ENCODE measurements around the gene CDHR5. TPM values are rescaled to one million over a fixed set of nuclear protein-coding genes. Genes with fewer than 3 reads are reported as not detected.
"Not testable (repeated sequence)": the region's sequence is repeated elsewhere in the genome, so short reads cannot be mapped to it uniquely, and the experiment has no call there.

Gene CDHR5
- total RNA-seq, 8 experiments from 2014 or later, result 0.31 to 1.3 (median 0.51) TPM

GRCh38 chr11:655036-655726 lies 30.4 kb upstream of the CDHR5 start:
- no peak for ATAC-seq (replicated peaks in 6 of 8)
- H3K4me1 ChIP-seq (replicated peaks in 1 of 2), result no peaks in the 10 kb centered on the region
- in situ Hi-C loops (cut with MboI; ENCODE audit: low pct_unique_long_range_greater_than_20kb in 2 of 9, low sequenced_read_pairs in 9 of 9, unreplicated experiment in 9 of 9), result no loop called here
- no peak overlapping the region for H3K27ac ChIP-seq
- WGBS, 10 experiments, result 80 to 100% (median 96%) methylated on average over 1 to 16 of the region's 30 CpGs; no CpG with 5 or more reads in 4 of the 10 experiments
- no peak overlapping the region for H3K4me3 ChIP-seq

- ATAC-seq (replicated peaks in 6 of 8); H3K27ac ChIP-seq; in situ Hi-C loops (cut with MboI; ENCODE audit: low pct_unique_long_range_greater_than_20kb in 2 of 9, low sequenced_read_pairs in 9 of 9, unreplicated experiment in 9 of 9); H3K4me3 ChIP-seq; H3K4me1 ChIP-seq (replicated peaks in 1 of 2): not testable (repeated sequence)
- WGBS, 10 experiments, result 80 to 100% (median 95%) methylated on average over 1 to 7 of the region's 12 CpGs; no CpG with 5 or more reads in 3 of the 10 experiments
These were observed 29.7 kb upstream of the CDHR5 start for GRCh38 chr11:654444-654843.

- no peaks in the 10 kb centered on the region for H3K4me1 ChIP-seq (replicated peaks in 1 of 2)
- WGBS, 10 experiments, result 20 to 100% (median 80%) methylated on average over 1 to 2 of the region's 15 CpGs; no CpG with 5 or more reads in 7 of the 10 experiments
- no peak for ATAC-seq (replicated peaks in 6 of 8)
- no peak overlapping the region for H3K4me3 ChIP-seq
- in situ Hi-C loops (cut with MboI; ENCODE audit: low pct_unique_long_range_greater_than_20kb in 2 of 9, low sequenced_read_pairs in 9 of 9, unreplicated experiment in 9 of 9), result no loop called here
- H3K27ac ChIP-seq, result no peak overlapping the region
These were observed 29.1 kb upstream of the CDHR5 start for GRCh38 chr11:653837-654236.

GRCh38 chr11:653136-653535 lies 28.4 kb upstream of the CDHR5 start:
- H3K27ac ChIP-seq; H3K4me1 ChIP-seq (replicated peaks in 1 of 2); ATAC-seq (replicated peaks in 6 of 8); H3K4me3 ChIP-seq; in situ Hi-C loops (cut with MboI; ENCODE audit: low pct_unique_long_range_greater_than_20kb in 2 of 9, low sequenced_read_pairs in 9 of 9, unreplicated experiment in 9 of 9): not testable (repeated sequence)
- WGBS, 10 experiments, result 80 to 90% (median 80%) methylated on average over 1 to 7 of the region's 14 CpGs; no CpG with 5 or more reads in 5 of the 10 experiments

- ATAC-seq (replicated peaks in 6 of 8), result no peak
- H3K4me3 ChIP-seq, result no peak overlapping the region
- no peak overlapping the region for H3K27ac ChIP-seq
- H3K4me1 ChIP-seq (replicated peaks in 1 of 2), result no peaks in the 10 kb centered on the region
- in situ Hi-C loops (cut with MboI; ENCODE audit: low pct_unique_long_range_greater_than_20kb in 2 of 9, low sequenced_read_pairs in 9 of 9, unreplicated experiment in 9 of 9), result no loop called here
- 40 to 100% (median 93%) methylated on average over 1 to 10 of the region's 10 CpGs; no CpG with 5 or more reads in 2 of the 10 experiments for WGBS, 10 experiments
These were observed 25.7 kb upstream of the CDHR5 start for GRCh38 chr11:650482-650881.

GRCh38 chr11:647672-648158 lies 23.0 kb upstream of the CDHR5 start:
- in situ Hi-C loops (cut with MboI; ENCODE audit: low pct_unique_long_range_greater_than_20kb in 2 of 9, low sequenced_read_pairs in 9 of 9, unreplicated experiment in 9 of 9); H3K27ac ChIP-seq; H3K4me1 ChIP-seq (replicated peaks in 1 of 2); H3K4me3 ChIP-seq; ATAC-seq (replicated peaks in 6 of 8): not testable (repeated sequence)
- 40 to 100% (median 100%) methylated on average over 1 to 4 of the region's 14 CpGs; no CpG with 5 or more reads in 5 of the 10 experiments for WGBS, 10 experiments

GRCh38 chr11:646214-646613 lies 21.5 kb upstream of the CDHR5 start:
- in situ Hi-C loops (cut with MboI; ENCODE audit: low pct_unique_long_range_greater_than_20kb in 2 of 9, low sequenced_read_pairs in 9 of 9, unreplicated experiment in 9 of 9), result no loop called here
- no peak overlapping the region for H3K27ac ChIP-seq

GRCh38 chr11:645536-645935 lies 20.8 kb upstream of the CDHR5 start:
- WGBS, 10 experiments, result 80 to 100% (median 89%) methylated on average over 1 to 14 of the region's 16 CpGs; no CpG with 5 or more reads in 4 of the 10 experiments
- H3K27ac ChIP-seq, result no peak overlapping the region
- no peaks in the 10 kb centered on the region for H3K4me1 ChIP-seq (replicated peaks in 1 of 2)
- no peak overlapping the region for H3K4me3 ChIP-seq
- no peak for ATAC-seq (replicated peaks in 6 of 8)
- in situ Hi-C loops (cut with MboI; ENCODE audit: low pct_unique_long_range_greater_than_20kb in 2 of 9, low sequenced_read_pairs in 9 of 9, unreplicated experiment in 9 of 9), result no loop called here

More at GRCh38 chr11:646214-646613, 21.5 kb upstream of the CDHR5 start:
- H3K4me1 ChIP-seq (replicated peaks in 1 of 2), result no peaks in the 10 kb centered on the region
- 77 to 96% (median 90%) methylated on average over 2 to 9 of the region's 14 CpGs; no CpG with 5 or more reads in 5 of the 10 experiments for WGBS, 10 experiments
- no peak overlapping the region for H3K4me3 ChIP-seq
- ATAC-seq (replicated peaks in 6 of 8), result no peak

GRCh38 chr11:643849-644738 lies 19.3 kb upstream of the CDHR5 start:
- peak in 2 of 8 experiments; percentile 18 to 33 for ATAC-seq (replicated peaks in 6 of 8)
- Histone ChIP-seq H3K4me1 (replicated peaks in 1 of 2) (peaks cover 7% of the 10 kb centered on the region in 2 donors), H3K27ac (no peak overlapping the region), H3K4me3 (no peak overlapping the region)
- WGBS, 10 experiments, result 60 to 100% (median 80%) methylated on average over 1 to 13 of the region's 50 CpGs; no CpG with 5 or more reads in 3 of the 10 experiments
- in situ Hi-C loops (cut with MboI; ENCODE audit: low pct_unique_long_range_greater_than_20kb in 2 of 9, low sequenced_read_pairs in 9 of 9, unreplicated experiment in 9 of 9), result no loop called here

GRCh38 chr11:643366-643765 lies 18.6 kb upstream of the CDHR5 start:
- in situ Hi-C loops (cut with MboI; ENCODE audit: low pct_unique_long_range_greater_than_20kb in 2 of 9, low sequenced_read_pairs in 9 of 9, unreplicated experiment in 9 of 9), result no loop called here
- Histone ChIP-seq H3K4me1 (replicated peaks in 1 of 2) (peaks cover 14% of the 10 kb centered on the region in 2 donors), H3K27ac (no peak overlapping the region), H3K4me3 (no peak overlapping the region)
- 83 to 100% (median 100%) methylated on average over 1 to 4 of the region's 9 CpGs; no CpG with 5 or more reads in 4 of the 10 experiments for WGBS, 10 experiments
- ATAC-seq (replicated peaks in 6 of 8), result no peak

- H3K4me3 ChIP-seq, result no peak overlapping the region
- in situ Hi-C loops (cut with MboI; ENCODE audit: low pct_unique_long_range_greater_than_20kb in 2 of 9, low sequenced_read_pairs in 9 of 9, unreplicated experiment in 9 of 9), result no loop called here
These were observed 17.1 kb upstream of the CDHR5 start for GRCh38 chr11:641806-642370.

GRCh38 chr11:640021-640706 lies 15.4 kb upstream of the CDHR5 start:
- no peak overlapping the region for H3K4me3 ChIP-seq
- WGBS, 10 experiments, result 34 to 83% methylated on average over 7 to 9 of the region's 69 CpGs; no CpG with 5 or more reads in 8 of the 10 experiments

More at GRCh38 chr11:641806-642370, 17.1 kb upstream of the CDHR5 start:
- no peak overlapping the region for H3K27ac ChIP-seq
- WGBS, 10 experiments, result 95 to 100% (median 100%) methylated on average over 1 to 7 of the region's 19 CpGs; no CpG with 5 or more reads in 7 of the 10 experiments
- peaks cover 29% of the 10 kb centered on the region in 2 donors for H3K4me1 ChIP-seq (replicated peaks in 1 of 2)
- no peak for ATAC-seq (replicated peaks in 6 of 8)

More at GRCh38 chr11:640021-640706, 15.4 kb upstream of the CDHR5 start:
- ATAC-seq (replicated peaks in 6 of 8), result no peak
- Histone ChIP-seq H3K4me1 (replicated peaks in 1 of 2) (peaks cover 32 to 36% of the 10 kb centered on the region in 2 donors), H3K27ac (no peak overlapping the region)
- in situ Hi-C loops (cut with MboI; ENCODE audit: low pct_unique_long_range_greater_than_20kb in 2 of 9, low sequenced_read_pairs in 9 of 9, unreplicated experiment in 9 of 9), result no loop called here
